NCI-H510A (cell line): ENCODE data around the gene TRMT44.
"Not testable (repeated sequence)": the region's sequence is repeated elsewhere in the genome, so short reads cannot be mapped to it uniquely, and the experiment has no call there.

Experiments used
- DNase-seq: peaks from one replicate; lab custom pipeline; 2025; lab: John Stamatoyannopoulos, UW

The TRMT44 gene

DNA sequence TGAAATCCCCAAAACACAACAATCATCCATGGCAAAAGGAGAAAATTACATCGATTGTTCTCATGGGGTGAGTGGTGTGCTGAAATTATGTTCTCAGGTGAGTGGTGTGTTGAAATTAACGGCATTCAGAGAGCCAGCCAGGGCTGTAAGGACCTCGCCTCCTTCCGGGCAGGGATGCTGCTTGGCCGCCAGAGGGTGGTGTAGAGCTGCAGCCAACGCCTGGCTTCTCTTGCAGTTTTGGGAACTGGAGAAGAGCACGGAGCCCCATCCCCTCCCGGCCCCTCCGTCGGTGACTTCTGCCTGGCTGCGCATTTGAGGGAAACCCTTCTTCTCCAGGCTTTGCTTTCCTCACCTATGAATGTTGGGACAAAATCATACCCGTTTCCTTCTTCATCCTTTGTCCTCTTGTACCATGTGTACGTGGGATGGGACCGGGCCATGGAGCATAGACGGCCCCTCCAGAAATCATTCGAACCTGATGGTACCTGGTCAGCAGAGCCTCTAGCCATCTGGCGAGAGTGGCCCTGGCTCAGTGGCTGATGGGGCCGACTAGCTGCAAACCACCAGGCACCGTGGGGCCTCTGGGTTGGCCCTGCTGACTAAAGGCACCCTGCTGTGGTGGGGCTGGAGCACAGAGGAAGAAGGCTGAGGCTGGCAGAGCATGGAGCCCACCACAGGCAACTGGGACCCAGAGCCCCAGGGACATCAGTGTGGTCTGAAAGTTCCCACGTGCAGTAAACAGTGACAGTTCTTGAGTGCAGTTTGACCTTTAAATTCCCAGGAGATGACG lies 28.4 kb downstream of the TRMT44 start:
- no peak for DNase-seq

DNA sequence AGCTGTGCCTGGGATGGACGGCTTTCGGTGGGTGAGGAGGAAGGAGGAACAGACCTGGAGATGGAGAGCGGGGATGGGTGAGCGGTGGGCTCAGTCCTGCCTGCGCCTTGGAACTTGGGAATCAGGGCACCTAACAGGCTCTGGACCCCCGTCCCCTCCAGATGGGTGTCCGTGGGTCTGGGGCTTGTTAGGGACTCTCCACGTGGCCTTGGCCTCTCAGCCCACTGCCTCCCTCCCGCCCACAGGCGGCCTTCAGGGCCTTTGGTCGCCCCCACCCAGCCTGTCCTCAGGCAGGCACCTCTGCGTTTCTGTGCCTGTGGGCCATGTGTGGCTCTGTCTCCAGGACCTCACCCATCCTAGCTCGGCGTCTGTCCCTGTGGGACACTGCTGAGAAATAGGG lies 29.0 kb downstream of the TRMT44 start:
- DNase-seq: no peak

DNA sequence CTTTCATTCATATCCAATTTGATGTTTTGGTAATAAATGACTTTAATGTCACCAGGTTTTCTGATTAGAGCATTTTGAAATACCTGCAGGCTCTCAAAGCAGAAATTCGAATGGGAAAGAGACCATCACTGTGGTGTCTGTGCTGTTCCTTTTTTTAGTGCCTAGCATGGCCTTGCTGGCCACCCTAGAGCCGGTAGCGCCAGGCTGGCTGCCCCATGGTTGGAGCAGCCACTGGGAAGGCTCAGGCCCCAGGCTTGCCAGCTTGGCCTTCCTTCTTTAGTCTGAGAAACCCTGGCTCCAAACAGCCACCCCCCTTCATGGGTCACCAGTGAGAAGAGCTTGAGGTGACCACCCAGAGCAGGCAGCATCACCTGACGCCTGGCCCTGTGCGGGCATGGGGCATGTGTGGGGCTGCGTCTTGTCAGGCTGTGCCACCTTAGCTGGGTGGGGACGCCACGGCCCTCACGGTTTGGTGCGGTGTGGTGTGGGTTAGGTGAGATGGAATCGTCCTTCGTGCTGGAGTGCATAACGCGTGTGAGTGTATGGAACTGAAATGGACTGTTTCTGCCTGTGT lies 30.0 kb downstream of the TRMT44 start:
- no peak for DNase-seq

DNA sequence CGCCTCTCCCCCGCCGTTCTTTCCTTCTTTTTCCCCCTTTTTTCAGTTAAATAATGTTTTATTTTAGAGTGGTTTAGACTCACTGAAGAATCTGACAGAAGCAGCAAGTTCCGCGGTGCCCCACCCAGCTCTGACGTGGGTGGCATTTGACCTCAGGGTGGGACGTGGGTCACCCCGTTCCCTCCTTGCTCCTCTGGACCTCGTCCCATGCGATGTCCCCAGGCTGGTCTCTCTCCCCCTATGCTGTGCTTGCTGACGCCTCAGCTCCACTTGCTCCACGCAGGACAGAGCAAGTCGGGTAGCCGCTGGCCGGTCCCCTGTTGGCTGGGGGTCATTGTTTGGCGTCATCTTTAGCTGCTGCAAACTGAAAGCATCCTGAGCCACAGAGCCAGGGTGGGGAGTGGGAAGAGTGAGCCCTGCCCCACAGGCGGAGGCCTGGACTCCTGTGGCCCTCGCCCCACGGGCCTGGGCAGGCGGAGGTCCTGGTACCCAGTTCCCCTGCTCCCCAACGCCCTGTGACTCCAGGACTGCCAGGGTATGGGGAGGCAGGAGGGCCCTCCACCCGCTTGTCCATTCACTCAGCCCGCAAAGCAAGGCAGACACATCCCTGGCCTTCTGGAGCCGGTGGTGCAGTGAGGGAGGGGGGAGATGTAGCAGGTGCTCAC lies 30.8 kb downstream of the TRMT44 start:
- DNase-seq: no peak

DNA sequence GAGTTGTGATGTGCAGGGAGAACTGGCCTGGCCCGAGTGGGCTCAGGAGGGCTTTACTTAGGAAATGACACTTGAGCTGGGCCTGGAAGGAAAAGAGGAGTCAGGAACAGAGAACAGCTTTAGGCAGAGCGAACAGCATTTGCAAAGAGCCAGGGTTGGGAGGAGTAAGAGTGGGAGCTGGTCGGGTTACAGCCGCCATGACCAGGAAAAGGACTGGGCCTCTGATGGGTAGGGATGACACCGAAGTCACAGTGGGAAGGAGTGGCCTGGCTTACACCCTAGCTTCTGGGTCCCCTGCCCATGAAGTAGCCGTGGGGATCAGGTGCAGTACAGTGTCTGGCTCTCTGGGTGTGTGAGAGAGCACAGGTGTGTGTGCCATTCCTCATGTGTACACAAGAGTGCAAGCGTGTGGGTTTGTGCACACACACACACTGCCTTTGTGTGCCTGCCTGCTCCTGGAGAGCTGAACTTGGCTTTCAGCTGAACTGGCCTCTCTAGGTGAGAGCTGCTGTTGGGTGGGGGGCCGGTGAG lies 31.6 kb downstream of the TRMT44 start:
- no peak for DNase-seq

DNA sequence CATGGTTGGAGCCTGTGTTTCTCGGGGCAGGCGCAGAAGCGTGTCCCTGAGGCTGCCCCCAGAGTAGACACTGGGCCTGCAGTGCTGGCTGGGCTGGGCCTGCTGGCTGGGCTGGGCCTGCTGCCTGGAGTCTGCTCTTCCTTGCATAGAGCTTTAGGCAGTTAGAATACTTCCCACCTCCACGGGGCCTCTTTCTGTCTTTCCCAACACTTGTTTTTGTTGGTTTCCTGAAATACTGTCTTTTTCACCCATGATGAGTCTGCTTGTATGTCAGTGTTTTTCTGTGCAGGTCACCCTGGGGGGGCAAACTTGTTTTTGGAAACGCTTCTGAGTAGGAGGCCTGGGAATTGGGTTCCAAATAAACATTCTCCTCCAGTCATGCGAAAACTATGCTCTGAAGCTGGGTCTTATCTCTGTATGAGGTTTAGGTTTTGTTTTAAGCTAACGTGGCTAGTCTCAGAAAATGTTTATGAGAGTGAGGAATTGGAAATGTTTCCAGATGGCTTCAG lies 32.2 kb downstream of the TRMT44 start:
- DNase-seq: no peak

DNA sequence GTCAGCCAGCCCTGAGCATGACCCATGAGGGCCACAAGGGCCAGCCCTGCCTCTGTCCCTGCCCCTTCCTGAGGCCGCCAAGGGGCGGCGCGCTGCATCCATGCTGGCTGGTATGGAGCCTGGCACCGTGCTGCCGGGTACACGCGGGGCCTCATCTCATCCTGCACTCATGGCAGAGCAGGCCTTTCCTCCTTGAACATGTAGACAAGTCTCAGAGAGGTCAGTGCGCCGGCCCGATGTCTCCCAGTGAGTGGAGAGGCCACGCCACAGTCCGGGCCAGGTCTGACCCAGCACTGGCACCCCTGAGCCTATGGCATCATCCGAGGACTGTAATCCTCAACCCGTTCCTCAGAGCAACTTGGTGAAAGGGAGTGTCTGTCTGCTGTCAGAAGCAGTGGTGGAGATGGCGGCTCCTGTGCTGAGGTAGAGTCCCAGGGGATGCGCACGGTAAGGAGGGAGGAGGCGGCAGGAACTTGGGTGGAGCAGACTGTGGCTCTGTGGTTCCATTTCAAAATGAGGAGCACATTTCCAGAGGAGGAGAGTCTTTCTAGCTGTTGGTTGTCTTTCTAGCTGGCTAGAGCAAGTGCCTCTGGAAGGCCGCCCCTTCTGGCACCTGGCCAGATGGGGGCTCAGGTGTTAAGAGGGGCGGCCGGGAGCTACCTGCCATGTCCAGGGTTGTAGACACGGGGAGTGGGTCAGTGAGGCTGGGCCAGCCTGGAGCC lies 32.8 kb downstream of the TRMT44 start:
- DNase-seq: no peak

DNA sequence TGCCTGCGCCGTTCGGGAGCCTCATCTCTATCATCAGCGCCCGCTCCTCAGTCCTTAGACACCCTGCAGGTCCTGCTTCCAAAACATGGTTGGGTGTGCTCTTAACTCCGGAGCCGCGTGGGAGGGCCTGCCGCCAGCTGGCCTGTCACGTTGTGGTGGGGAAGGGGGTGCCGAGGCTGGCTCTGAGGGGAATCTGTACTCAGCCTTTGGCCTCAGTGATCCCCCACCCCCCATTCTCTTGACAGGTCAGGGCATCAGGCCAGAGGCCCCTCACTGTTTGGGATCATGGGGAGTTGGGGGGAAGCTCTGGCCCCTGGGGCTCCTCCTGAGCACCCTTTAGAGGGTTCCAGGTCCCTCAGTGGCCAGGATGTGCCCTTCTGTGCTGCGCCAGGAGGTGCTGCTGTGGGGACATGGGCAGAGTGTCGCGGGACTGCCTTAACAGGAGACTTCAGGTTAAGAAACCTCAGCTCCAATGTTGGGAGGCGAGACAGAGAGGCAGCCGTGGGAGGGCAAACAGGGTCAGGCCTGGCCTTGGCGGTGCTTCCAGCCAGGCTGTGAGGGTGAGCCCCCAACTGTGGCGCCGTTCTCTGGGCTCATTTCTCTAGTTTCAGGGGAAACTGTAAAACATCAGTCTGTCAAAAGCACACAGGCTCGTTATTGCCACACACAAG lies 33.5 kb downstream of the TRMT44 start:
- DNase-seq: no peak

DNA sequence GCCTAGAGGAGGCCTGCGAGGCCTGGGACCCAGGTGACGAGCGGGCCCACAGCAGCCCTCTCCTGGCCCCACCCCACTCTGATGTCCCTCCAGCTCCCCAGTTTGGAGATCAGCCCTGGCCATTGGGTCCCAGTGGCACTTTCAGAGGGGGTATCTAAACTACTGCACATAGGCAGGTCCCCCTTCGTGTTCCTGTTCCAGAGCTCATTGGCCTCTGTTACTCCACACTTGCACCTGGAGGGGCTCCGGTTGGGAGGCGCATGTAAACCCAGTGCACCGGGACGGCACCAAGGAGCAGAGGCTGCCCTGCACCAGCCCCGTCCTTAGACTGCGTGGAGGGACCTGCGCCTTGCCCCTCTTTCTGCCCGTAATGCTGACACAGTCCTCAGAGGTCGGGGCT lies 34.3 kb downstream of the TRMT44 start:
- no peak for DNase-seq

DNA sequence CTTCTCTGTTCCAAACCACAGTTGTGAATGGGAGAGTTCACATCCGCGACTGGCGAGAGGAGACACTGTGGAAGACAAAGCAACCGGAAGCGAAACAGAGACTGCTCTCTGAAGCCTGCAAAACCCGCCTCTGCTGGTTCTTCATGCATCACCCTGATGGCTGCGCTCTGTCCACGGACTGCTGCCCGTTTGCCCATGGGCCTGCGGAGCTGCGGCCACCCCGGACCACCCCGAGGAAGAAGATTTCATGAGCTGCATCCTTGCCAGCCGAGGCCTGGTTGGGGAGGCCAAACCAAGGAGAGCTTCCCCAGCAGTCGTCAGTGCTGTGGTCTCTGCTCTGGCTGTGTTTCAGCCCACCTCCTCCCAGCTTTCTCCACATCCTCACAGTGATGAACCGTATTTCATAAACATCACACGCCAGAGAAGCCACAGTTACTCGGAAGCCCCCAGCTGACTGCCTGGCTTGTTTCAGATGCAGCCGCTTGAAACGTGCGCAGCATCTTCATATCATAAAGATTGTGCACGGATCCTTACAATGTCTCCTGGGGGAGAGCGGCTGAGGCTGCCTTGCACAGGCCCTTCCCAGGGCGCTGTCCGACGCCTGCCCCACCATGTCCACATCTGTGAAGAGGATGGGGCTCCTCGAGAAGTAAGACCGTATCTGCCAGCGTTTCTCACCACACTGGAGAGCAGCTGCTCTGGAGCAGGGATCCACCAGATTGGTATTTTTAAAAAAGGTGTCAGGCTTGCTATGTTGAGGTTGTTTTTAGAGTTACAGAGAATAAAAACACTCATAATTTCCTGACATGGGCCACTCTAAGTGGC lies 35.4 kb downstream of the TRMT44 start:
- DNase-seq: no peak

DNA sequence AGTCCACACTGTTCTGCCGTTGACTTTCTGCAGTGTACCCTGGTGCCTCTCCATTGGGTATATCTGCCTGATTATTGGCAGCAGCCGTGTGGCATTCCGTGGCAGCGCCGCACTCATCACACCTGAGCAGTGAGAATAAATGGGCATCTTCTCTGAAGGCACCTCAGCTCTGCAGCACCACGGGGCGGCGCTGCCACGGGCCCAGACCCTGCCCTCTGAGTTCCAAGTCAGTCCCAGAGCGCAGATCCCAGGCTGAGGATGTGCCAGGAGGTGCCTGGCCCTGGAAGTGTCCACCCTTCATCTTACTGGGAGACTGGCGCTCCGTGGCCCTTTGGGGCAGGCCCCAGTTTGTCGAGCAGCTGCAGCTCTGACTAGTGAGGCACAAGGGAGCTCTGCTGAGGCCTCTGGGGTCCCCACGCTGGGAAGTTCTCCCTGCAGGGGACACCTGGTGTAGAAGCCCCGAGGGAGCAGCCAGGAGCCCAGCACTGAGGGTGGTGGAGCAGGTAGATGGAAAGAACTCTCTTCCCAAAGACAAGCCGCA lies 36.6 kb downstream of the TRMT44 start:
- no peak for DNase-seq

DNA sequence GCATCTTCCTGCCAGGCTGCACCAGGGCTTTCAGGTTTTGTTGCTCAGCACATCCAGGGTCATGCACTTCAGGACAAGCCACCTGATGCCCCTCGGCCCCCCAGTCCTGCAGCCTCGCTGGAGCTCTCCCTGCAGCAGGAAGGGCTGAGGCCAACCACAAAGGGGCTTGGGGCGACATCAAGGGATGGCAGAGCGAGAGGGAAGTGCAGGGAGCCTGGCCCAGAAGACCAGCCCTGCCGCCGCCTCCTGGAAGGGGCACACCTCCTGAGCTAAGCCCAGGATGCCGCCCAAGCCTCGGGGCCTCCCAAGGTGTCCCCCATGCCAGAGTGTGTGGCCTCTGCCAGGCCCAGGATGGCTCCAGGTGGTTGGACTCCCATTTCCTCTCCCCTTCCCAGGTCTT lies 37.1 kb downstream of the TRMT44 start:
- DNase-seq: no peak

DNA sequence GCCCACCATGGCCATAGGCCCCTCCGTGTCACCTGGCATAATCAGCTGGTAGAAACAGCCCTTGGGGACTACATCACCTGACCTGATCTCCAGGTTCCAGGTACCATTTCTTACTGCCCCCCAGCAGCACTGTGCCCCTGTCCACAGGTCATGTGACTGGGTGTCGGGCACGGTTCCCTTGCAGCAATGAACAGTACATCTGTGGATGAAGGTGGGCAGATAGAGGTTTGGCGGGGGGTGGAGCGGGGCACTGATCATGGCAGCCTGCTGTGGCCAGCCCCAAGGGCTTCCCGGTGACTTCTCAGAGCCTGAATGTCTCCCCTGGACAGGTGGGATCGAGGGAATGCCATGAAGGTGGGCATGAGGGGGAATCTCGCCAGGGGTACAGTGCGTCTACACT lies 37.8 kb downstream of the TRMT44 start:
- DNase-seq: no peak

DNA sequence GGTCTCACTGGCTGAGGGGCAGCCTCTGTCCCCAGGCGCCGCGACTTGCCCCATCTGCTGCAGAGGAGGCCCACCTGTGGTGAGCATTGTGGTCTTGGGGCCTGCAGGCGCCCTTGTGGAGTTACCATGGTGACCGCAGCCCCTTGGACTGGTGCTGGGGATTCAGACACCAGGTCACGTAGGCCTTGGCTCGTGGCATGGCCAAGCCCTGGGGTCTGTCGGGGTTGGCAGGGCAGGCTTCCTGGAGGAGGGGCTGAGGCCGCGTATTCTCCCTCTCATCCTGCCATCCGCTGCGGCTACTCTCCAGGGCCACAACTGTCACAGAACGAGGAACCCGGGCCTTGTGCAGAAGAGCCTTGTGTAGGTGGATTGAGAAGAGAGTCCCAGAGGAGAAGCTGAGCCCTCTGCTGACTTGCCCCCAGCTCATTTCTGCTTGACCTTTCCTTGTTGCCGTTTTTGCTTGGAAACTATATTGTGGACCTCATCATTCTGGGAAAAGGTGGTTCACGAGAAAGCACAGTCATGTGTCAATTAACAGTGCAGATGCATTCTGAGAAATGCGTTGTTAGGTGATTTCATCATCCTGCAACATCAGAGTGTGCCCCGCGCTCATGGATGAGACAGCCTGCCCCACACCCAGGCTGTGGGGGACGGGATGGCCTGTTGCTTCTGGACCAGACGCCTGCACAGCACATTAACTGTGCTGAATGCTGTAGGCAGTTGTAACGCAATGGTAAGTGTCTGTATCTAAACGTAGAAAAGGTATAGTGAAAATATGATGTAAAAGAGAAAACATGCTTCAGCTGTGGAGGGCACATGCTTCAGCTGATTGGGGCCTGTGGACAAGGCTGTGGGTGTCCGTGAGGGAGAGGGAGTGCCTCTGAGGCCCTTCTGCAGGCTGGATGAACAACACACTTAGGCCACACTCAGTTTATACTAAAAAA lies 38.5 kb downstream of the TRMT44 start:
- DNase-seq: no peak

DNA sequence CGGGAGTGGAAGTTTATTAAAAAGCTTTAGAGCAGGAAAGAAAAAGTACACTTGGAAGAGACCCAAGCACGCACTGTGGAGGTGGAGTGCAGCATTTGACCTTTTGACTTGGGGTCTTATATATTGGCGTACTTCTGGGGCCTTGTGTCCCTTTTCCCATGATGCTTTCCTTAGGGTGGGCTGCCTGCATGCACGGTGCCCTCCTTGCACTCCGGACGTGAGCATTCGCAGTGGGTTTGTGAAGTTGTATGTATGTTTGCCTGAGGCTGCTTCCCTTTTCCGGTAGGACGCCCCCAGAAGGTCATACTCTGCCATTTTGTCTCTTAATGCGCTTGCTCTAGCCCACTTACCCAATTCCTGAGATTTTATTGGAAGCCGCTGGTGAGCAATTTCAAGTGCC lies 39.6 kb downstream of the TRMT44 start:
- DNase-seq: no peak

DNA sequence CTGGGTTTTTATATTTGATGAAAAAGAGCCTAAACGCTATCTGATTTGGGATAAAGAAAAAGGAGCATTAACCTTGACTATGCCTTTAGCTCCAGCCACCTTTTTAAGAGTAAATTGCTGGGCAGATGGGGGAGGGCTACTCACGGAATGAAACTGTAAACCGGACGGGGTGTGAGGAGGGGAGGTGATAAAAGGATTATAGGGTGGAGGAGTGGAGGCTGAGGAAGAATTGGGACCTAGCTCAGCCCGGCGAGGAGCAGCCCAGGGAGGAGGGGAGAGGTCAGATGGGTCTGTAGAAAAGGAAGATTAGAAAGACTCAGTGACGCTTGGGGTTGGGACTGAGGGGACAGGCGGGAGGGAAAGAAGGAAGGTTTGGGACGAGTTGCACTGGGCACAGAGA lies 46.1 kb downstream of the TRMT44 start:
- DNase-seq: not testable (repeated sequence)

DNA sequence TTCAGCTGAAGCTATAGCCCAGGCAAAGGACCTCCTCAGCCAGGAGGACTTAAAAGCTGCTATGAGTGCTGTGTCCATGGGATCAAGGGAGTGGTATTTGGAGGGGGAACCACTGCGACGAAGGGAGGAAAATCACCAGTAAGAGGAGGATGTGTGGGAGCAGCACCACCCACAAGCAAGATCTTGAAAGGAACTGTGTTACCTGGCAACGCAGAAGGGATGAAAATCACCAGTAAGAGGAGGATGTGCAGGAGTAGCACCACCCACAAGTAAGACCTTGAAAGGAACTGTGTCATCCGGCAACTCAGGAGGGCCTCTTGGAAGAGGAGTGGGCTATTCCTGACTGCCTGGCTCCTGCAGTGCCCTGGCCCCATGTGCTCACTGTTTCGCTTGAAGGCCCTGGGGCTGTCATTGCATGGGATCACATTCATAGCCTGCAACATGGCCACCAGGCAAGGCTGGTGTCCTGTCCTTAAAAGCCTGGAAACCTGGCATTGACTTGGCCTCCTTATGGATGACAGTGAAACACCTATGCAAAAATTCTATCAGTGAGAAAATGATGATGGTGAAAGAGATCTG lies 48.3 kb downstream of the TRMT44 start:
- DNase-seq: no peak

DNA sequence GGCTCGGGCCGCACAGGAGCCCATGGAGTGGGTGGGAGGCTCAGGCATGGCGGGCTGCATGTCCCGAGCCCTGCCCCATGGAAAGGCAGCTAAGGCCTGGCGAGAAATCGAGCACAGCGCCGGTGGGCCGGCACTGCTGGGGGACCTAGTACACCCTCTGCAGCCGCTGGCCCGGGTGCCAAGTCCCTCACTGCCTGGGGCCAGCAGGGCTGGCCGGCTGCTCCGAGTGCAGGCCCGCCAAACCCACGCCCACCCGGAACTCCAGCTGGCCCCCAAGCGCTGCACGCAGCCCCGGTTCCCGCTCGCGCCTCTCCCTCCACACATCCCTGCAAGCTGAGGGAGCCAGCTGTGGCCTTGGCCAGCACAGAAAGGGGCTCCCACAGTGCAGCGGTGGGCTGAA lies 50.9 kb downstream of the TRMT44 start:
- not testable (repeated sequence) for DNase-seq

DNA sequence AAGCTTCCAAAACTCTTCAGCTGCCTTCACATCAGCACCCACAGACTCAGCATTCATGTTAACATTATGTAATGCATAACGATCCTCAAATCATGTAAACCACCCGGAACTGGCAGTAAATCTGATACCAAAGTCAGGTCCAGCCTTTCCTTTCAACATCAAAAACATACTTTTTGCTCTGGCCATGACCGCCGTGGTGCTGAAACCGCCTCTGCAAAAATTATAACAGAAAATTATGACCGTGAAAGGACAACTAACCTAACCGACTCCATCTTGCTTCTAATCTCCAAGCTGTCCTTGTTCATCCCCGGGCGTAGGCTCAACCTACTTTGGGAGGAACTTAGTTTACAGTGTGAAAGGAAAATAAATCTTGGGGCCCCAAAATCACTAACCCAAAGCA lies 51.6 kb downstream of the TRMT44 start:
- DNase-seq: no peak
